Type B pancreatic cell (in vitro differentiated cells): Measurements from ENCODE around the gene DOK5. TPM values are rescaled to one million over a fixed set of nuclear protein-coding genes. Genes with fewer than 3 reads are reported as not detected.
"Not testable (repeated sequence)": the region's sequence is repeated elsewhere in the genome, so short reads cannot be mapped to it uniquely, and the experiment has no call there.

Experiments
- DNase-seq: peaks from one replicate; pipeline ENCODE4 v3.0.0; 2021; ENCODE audit warnings: mixed read lengths; ENCODE audit not compliant: unreplicated experiment; ENCODE audit errors: extremely low spot score
- H3K27ac Mint-ChIP-seq: 2 replicates; pipeline ENCODE4 v1.8.0; 2021; ENCODE audit warnings: mild to moderate bottlenecking, mixed read lengths
- H3K27me3 Mint-ChIP-seq: 2 replicates; pipeline ENCODE4 v1.8.0; 2021; ENCODE audit warnings: mixed read lengths
- H3K36me3 Mint-ChIP-seq: 2 replicates; pipeline ENCODE4 v1.8.0; 2021; ENCODE audit warnings: mixed read lengths
- H3K4me1 Mint-ChIP-seq: one replicate; pipeline ENCODE4 v1.8.0; 2021; ENCODE audit warnings: mixed read lengths; ENCODE audit not compliant: unreplicated experiment
- H3K4me3 Mint-ChIP-seq: 2 replicates; pipeline ENCODE4 v1.8.0; 2021; ENCODE audit warnings: mild to moderate bottlenecking, mixed read lengths
- H3K9me3 Mint-ChIP-seq: 2 replicates; pipeline ENCODE4 v1.8.0; 2021; ENCODE audit warnings: mixed read lengths
- total RNA-seq: library from RNA; stranded (reverse); gene quantifications from 2 replicates; pipeline ENCODE4 v1.2.1, GENCODE V29; 2021; ENCODE audit warnings: low replicate concordance
- TF ChIP-seq, protein P1 (sequence below): fragments of 200-600 bp; sonication (generic); conservative IDR thresholded peaks from 2 replicates; pipeline ENCODE4 v1.5.0; 2021; ENCODE audit warnings: antibody characterized with exemption, mild to moderate bottlenecking

Gene DOK5
- total RNA-seq, 1 donor from 2014 or later, result 26.9 TPM

- no peak for DNase-seq
- TF ChIP-seq, protein P1, sequence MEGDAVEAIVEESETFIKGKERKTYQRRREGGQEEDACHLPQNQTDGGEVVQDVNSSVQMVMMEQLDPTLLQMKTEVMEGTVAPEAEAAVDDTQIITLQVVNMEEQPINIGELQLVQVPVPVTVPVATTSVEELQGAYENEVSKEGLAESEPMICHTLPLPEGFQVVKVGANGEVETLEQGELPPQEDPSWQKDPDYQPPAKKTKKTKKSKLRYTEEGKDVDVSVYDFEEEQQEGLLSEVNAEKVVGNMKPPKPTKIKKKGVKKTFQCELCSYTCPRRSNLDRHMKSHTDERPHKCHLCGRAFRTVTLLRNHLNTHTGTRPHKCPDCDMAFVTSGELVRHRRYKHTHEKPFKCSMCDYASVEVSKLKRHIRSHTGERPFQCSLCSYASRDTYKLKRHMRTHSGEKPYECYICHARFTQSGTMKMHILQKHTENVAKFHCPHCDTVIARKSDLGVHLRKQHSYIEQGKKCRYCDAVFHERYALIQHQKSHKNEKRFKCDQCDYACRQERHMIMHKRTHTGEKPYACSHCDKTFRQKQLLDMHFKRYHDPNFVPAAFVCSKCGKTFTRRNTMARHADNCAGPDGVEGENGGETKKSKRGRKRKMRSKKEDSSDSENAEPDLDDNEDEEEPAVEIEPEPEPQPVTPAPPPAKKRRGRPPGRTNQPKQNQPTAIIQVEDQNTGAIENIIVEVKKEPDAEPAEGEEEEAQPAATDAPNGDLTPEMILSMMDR, result no peak
- Mint-ChIP-seq H3K27me3 (peaks cover 69% of the 10 kb centered on the region), H3K4me3 (peak overlapping the region; percentile 93), H3K9me3 (peaks cover 7% of the 10 kb centered on the region), H3K4me1 (peaks cover 23% of the 10 kb centered on the region), H3K36me3 (peaks cover 5% of the 10 kb centered on the region), H3K27ac (peak overlapping the region; percentile 58)
Observed at GRCh38 chr20:54476169-54477009, 996 bp downstream of the DOK5 start.

GRCh38 chr20:54477191-54477955, 2.0 kb downstream of the DOK5 start:
- peaks cover 23% of the 10 kb centered on the region for H3K4me1 Mint-ChIP-seq
- H3K9me3 Mint-ChIP-seq, result peaks cover 7% of the 10 kb centered on the region
- peak overlapping the region; percentile 93 for H3K4me3 Mint-ChIP-seq
- H3K27ac Mint-ChIP-seq, result no peak overlapping the region
- peaks cover 67% of the 10 kb centered on the region for H3K27me3 Mint-ChIP-seq
- peaks cover 5% of the 10 kb centered on the region for H3K36me3 Mint-ChIP-seq
- TF ChIP-seq, protein P1, result peak; percentile 44
- no peak for DNase-seq

GRCh38 chr20:54479138-54479906, 3.9 kb downstream of the DOK5 start:
- peaks cover 57% of the 10 kb centered on the region for H3K27me3 Mint-ChIP-seq
- TF ChIP-seq, protein P1, result peak; percentile 60
- no peak overlapping the region for H3K27ac Mint-ChIP-seq
- H3K4me3 Mint-ChIP-seq, result peak overlapping the region; percentile 26
- H3K9me3 Mint-ChIP-seq, result peaks cover 7% of the 10 kb centered on the region
- peaks cover 23% of the 10 kb centered on the region for H3K4me1 Mint-ChIP-seq
- peaks cover 5% of the 10 kb centered on the region for H3K36me3 Mint-ChIP-seq
- DNase-seq, result no peak

GRCh38 chr20:54479937-54480336, 4.5 kb downstream of the DOK5 start:
- H3K9me3 Mint-ChIP-seq, H3K4me3 Mint-ChIP-seq, DNase-seq, H3K27ac Mint-ChIP-seq, H3K36me3 Mint-ChIP-seq: not testable (repeated sequence)
- Mint-ChIP-seq H3K27me3 (peaks cover 51% of the 10 kb centered on the region), H3K4me1 (peaks cover 23% of the 10 kb centered on the region)

GRCh38 chr20:54481442-54481841, 6.0 kb downstream of the DOK5 start:
- TF ChIP-seq, protein P1, result no peak
- no peak for DNase-seq
- Mint-ChIP-seq H3K4me1 (peaks cover 22% of the 10 kb centered on the region), H3K27me3 (peaks cover 45% of the 10 kb centered on the region), H3K27ac (no peak overlapping the region), H3K4me3 (no peak overlapping the region), H3K36me3 (peaks cover 5% of the 10 kb centered on the region), H3K9me3 (peaks cover 7% of the 10 kb centered on the region)
